Stomach (tissue), 9 donors: ENCODE measurements around the gene EIF2B2. TPM values are rescaled to one million over a fixed set of nuclear protein-coding genes. Genes with fewer than 3 reads are reported as not detected.

Experiments
- DNase-seq, 2 donors: peaks; one replicate each; pipeline versions ENCODE4 v3.0.0 to v3.0.0-alpha.2; 2013 to 2019
- H3K27ac ChIP-seq, 5 donors: fragments of 200-600 bp in 4 of 5; sonication (generic) in 4 of 5; one replicate each; pipeline ENCODE4 v1.5.1; 2013 to 2019; ENCODE audit warnings: mild to moderate bottlenecking in 1 of 5, moderate library complexity in 1 of 5
- H3K27me3 ChIP-seq, 3 donors: fragments of 200-600 bp; sonication (generic); one replicate each; pipeline ENCODE4 v1.5.1; 2017 to 2019; ENCODE audit warnings: mixed run types in 1 of 3
- H3K36me3 ChIP-seq, 4 donors: fragments of 200-600 bp; sonication (generic); 1 replicate in 3 of 4; 2 replicates in 1 of 4; pipeline ENCODE4 v1.5.1; 2016 to 2019
- H3K4me1 ChIP-seq, 4 donors: fragments of 200-600 bp; sonication (generic); one replicate each; pipeline ENCODE4 v1.5.1; 2016 to 2019
- H3K4me3 ChIP-seq, 4 donors: fragments of 200-600 bp; sonication (generic) in 3 of 4; one replicate each; pipeline ENCODE4 v1.5.1; 2016 to 2019; ENCODE audit warnings: mild to moderate bottlenecking in 1 of 4
- H3K9me3 ChIP-seq, 4 donors: fragments of 200-600 bp; sonication (generic); one replicate each; pipeline ENCODE4 v1.5.1; 2016 to 2019
- EP300 ChIP-seq: sonication (generic); formaldehyde crosslinking; IDR thresholded peaks from one replicate; pipeline ENCODE4 v1.6.1; 2017; ENCODE audit warnings: antibody characterized with exemption
- POLR2A ChIP-seq, 4 donors: fragments of 450-650 bp; IDR thresholded peaks; one replicate each; pipeline ENCODE4 v1.6.1; 2016; ENCODE audit warnings: antibody characterized with exemption in 4 of 4, control low read depth in 2 of 4, mild to moderate bottlenecking in 1 of 4, moderate library complexity in 1 of 4
- POLR2AphosphoS5 ChIP-seq, 3 donors: sonication (generic); formaldehyde crosslinking; IDR thresholded peaks; one replicate each; pipeline ENCODE4 v1.6.1; 2016; ENCODE audit warnings: antibody characterized with exemption in 3 of 3
- WGBS, 5 donors: extraction: QIAGEN DNeasy Blood & Tissue Kit in 3 of 5; methylation state at CpG; one replicate each; pipeline versions ENCODE4 v1.1.5 to v1.1.7; 2013 to 2018; 5-methylcytosine and 5-hydroxymethylcytosine counted together
- intact Hi-C: fragments of 100-400 bp; cut with DNase I; formaldehyde crosslinking; loops from one replicate; pipeline ENCODE4 v1.15.1; 2023; ENCODE audit warnings: low total_unique reads
- polyA plus RNA-seq, 3 donors: library from polyadenylated mRNA; stranded (reverse); fragments of 200-250 nt; gene quantifications; one replicate each; pipeline ENCODE4 v1.2.3, GENCODE V29; 2013
- total RNA-seq, 5 donors: library from RNA; depleted of rRNA; stranded (reverse); fragments of >200 nt; gene quantifications; one replicate each; pipeline versions ENCODE4 v1.1.0 to v1.2.3, GENCODE V29; 2014 to 2016
- TF ChIP-seq, protein P1 (sequence below), 7 experiments: fragments of 450-650 bp in 4 of 7; fragments of 200-600 bp in 3 of 7; sonication (generic) in 3 of 7; IDR thresholded peaks; one replicate each; pipeline ENCODE4 v1.5.1; 2016 to 2019; ENCODE audit warnings: antibody characterized with exemption in 7 of 7, control low read depth in 2 of 7, mild to moderate bottlenecking in 1 of 7
- donor health status: healthy with polysubstance abuse.
- donor health status: Bipolar disorder and iron deficiency.
- donor health status: healthy.

EIF2B2 gene
- total and polyA plus RNA-seq, 8 donors = 5.8 to 182 (median 27.7) TPM

DNA sequence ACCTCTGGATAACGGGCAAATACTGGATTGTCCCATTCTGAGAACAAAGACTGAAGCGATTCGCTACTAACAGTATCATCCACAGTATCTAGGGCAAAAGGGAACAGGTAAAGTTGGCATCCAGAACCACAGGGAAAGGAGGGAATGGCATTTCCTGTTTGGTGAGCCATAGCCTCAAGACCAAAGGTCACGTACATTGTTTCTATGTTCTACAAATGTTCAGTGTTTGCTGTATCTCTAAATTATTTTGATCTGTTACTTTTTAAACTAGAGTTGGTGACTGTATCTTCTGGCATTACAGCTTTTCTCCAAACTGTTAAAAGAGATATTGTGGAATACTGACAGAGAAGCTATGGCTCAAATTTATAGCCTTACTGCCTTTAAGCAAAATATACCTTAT lies 38.9 kb downstream of the EIF2B2 start:
- H3K27ac ChIP-seq = peak overlapping the region in 2 of 5 donors; percentile 10 to 21
- H3K4me3 ChIP-seq = no peak overlapping the region
- DNase-seq = peak in 1 of 2 donors; percentile 48
- TF ChIP-seq POLR2AphosphoS5 (IDR thresholded peaks at IDR 0.05) (peak in 1 of 3 donors; percentile 62), EP300 (no peak)
- intact Hi-C loops = no loop called here
- H3K27me3 ChIP-seq = no peaks in the 10 kb centered on the region
- peaks cover 0 to 52% (median 32%) of the 10 kb centered on the region in 4 donors for H3K36me3 ChIP-seq
- peaks cover 4 to 44% (median 31%) of the 10 kb centered on the region in 4 donors for H3K4me1 ChIP-seq
- 48 to 79% (median 60%) methylated on average over 4 of the region's 4 CpGs for WGBS, 5 donors
- no peaks in the 10 kb centered on the region for H3K9me3 ChIP-seq

DNA sequence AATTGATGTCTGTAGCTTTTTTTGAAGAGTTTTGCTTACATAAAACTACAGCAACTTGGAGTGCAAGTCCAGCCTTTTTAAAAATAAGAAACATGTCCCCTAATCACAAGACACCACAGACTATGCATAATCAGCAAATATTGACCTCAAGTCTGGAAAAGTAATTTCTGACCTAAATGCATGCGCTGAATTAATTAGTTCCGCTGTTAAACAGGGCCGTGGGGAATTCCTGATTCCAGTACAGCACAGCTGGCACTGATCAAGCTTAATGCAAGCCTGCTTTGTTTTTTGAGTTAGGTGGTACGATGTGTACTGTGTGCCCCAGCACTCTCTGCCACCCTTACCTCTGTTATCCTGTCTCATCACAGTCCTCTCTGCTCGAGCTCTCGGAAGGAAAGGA lies 39.3 kb downstream of the EIF2B2 start:
- Histone ChIP-seq H3K4me1 (peaks cover 4 to 44% (median 31%) of the 10 kb centered on the region in 4 donors), H3K27me3 (no peaks in the 10 kb centered on the region), H3K27ac (peak overlapping the region in 2 of 5 donors; percentile 10 to 21), H3K9me3 (no peaks in the 10 kb centered on the region), H3K4me3 (no peak overlapping the region), H3K36me3 (peaks cover 0 to 48% (median 28%) of the 10 kb centered on the region in 4 donors)
- WGBS, 5 donors = 36 to 43% (median 41%) methylated on average over 6 of the region's 6 CpGs
- TF ChIP-seq EP300 (no peak), POLR2A (IDR thresholded peaks at IDR 0.05) (no peak), POLR2AphosphoS5 (IDR thresholded peaks at IDR 0.05) (no peak)
- TF ChIP-seq, protein P1, sequence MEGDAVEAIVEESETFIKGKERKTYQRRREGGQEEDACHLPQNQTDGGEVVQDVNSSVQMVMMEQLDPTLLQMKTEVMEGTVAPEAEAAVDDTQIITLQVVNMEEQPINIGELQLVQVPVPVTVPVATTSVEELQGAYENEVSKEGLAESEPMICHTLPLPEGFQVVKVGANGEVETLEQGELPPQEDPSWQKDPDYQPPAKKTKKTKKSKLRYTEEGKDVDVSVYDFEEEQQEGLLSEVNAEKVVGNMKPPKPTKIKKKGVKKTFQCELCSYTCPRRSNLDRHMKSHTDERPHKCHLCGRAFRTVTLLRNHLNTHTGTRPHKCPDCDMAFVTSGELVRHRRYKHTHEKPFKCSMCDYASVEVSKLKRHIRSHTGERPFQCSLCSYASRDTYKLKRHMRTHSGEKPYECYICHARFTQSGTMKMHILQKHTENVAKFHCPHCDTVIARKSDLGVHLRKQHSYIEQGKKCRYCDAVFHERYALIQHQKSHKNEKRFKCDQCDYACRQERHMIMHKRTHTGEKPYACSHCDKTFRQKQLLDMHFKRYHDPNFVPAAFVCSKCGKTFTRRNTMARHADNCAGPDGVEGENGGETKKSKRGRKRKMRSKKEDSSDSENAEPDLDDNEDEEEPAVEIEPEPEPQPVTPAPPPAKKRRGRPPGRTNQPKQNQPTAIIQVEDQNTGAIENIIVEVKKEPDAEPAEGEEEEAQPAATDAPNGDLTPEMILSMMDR (IDR thresholded peaks at IDR 0.05) = no peak
- peak in 1 of 2 donors; percentile 27 for DNase-seq
- intact Hi-C loops = no loop called here

GRCh38 chr14:75044322-75044721 lies 41.6 kb downstream of the EIF2B2 start:
- Histone ChIP-seq H3K27ac (no peak overlapping the region), H3K4me1 (peaks cover 4 to 53% (median 36%) of the 10 kb centered on the region in 4 donors), H3K36me3 (peaks cover 0 to 25% (median 14%) of the 10 kb centered on the region in 4 donors), H3K9me3 (no peaks in the 10 kb centered on the region), H3K4me3 (no peak overlapping the region), H3K27me3 (no peaks in the 10 kb centered on the region)
- intact Hi-C loops = no loop called here
- TF ChIP-seq POLR2A (IDR thresholded peaks at IDR 0.05) = no peak
- no peak for TF ChIP-seq EP300
- TF ChIP-seq POLR2AphosphoS5 (IDR thresholded peaks at IDR 0.05) = no peak
- TF ChIP-seq, protein P1 (IDR thresholded peaks at IDR 0.05) = no peak
- peak in 1 of 2 donors; percentile 15 for DNase-seq
- WGBS, 5 donors = 21 to 40% (median 23%) methylated on average over 2 of the region's 2 CpGs

DNA sequence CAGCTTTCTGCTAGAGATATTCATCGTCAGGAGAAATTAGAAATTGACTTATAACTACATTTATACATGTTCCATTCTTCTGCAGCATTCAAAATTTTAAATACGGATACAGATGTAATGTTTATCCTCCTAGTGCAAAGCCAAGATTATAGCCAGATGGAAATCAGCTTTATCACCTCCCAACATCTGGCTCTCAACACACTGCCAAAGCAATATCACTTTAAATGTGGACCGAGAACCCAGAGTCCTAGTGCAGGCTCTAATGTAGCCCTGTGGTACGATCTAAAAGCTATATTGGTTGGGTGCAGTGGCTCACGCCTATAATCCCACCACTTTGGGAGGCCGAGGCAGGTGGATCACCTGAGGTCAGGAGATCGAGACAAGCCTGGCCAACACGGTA lies 42.0 kb downstream of the EIF2B2 start:
- peaks cover 4 to 57% (median 39%) of the 10 kb centered on the region in 4 donors for H3K4me1 ChIP-seq
- H3K9me3 ChIP-seq = no peaks in the 10 kb centered on the region
- no peak overlapping the region for H3K27ac ChIP-seq
- no peaks in the 10 kb centered on the region for H3K27me3 ChIP-seq
- H3K4me3 ChIP-seq = no peak overlapping the region
- WGBS, 5 donors = 71 to 80% (median 73%) methylated on average over 8 of the region's 8 CpGs
- peak in 1 of 2 donors; percentile 60 for DNase-seq
- TF ChIP-seq, protein P1 (IDR thresholded peaks at IDR 0.05) = no peak
- TF ChIP-seq POLR2AphosphoS5 (IDR thresholded peaks at IDR 0.05) (no peak), EP300 (no peak)
- intact Hi-C loops = no loop called here
- H3K36me3 ChIP-seq = peaks cover 0 to 24% (median 13%) of the 10 kb centered on the region in 4 donors

DNA sequence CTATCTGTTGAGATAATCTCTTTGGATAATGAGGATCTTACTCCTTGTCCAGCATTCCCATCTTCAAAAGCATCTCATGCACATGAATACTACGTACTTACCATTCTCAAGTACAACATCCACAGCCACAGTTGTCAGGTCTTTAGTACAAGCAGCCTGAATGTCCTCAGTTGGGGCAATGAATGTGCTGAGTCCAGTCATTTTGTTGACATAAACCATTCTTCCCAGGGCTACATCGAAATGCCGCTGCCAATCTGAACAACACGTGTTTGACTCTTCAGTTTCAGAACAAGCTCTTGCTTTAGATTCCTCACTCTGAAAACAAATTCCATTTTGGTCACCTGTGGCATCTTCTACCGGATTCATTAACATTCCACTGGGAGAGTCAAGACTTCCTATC lies 43.6 kb downstream of the EIF2B2 start:
- WGBS, 5 donors = 87 to 96% (median 91%) methylated on average over 5 of the region's 5 CpGs
- intact Hi-C loops = no loop called here
- Histone ChIP-seq H3K9me3 (no peaks in the 10 kb centered on the region), H3K4me3 (no peak overlapping the region), H3K27me3 (no peaks in the 10 kb centered on the region), H3K4me1 (peaks cover 8 to 61% (median 45%) of the 10 kb centered on the region in 4 donors), H3K27ac (no peak overlapping the region), H3K36me3 (peaks cover 0 to 20% (median 11%) of the 10 kb centered on the region in 4 donors)
- TF ChIP-seq POLR2AphosphoS5 (IDR thresholded peaks at IDR 0.05) (no peak), POLR2A (IDR thresholded peaks at IDR 0.05) (no peak)
- TF ChIP-seq, protein P1 (IDR thresholded peaks at IDR 0.05) = no peak
- no peak for DNase-seq
